ENCODE results near the gene CSF3. TPM values are rescaled to one million over a fixed set of nuclear protein-coding genes. Genes with fewer than 3 reads are reported as not detected.
A peak's percentile ranks its signal among the peaks of the same experiment; 100 is the strongest.

Gene CSF3
- total and polyA plus RNA-seq, 2 of the 13 experiments (the other 11 are each of a cell fraction or from before 2014, with no cell fraction given) = 0.09 TPM; not detected in 1

- POLR2A ChIA-PET = no interaction called here
- CTCF ChIA-PET (ENCODE audit: low intra/inter-chr PET ratio, low total read pairs) = no interaction called here
- Histone ChIP-seq H3K4me3 (replicated peaks in 1 of 3; ENCODE audit: insufficient read depth in 1 of 3, low read depth in 2 of 3, low read length in 3 of 3) (no peak overlapping the region), H3K27ac (ENCODE audit: extremely low read length, insufficient read depth, low read length) (no peak overlapping the region), H2AFZ (ENCODE audit: low read length) (no peak overlapping the region), H4K20me1 (ENCODE audit: insufficient read depth, low read length) (no peaks in the 10 kb centered on the region), H3K4me1 (ENCODE audit: insufficient read depth, low read length) (peaks cover 20% of the 10 kb centered on the region), H3K27me3 (ENCODE audit: control insufficient read depth in 1 of 2, insufficient read depth in 2 of 2, low read length in 2 of 2) (no peaks in the 10 kb centered on the region), H3K79me2 (ENCODE audit: insufficient read depth, low read length) (no peaks in the 10 kb centered on the region), H3K36me3 (replicated peaks in 1 of 2; ENCODE audit: control insufficient read depth in 1 of 2, insufficient read depth in 2 of 2, low read length in 2 of 2) (no peaks in the 10 kb centered on the region), H3K9ac (ENCODE audit: insufficient read depth, low read depth, low read length) (no peak overlapping the region), H3K4me2 (ENCODE audit: low read depth, low read length) (peak overlapping the region; percentile 64), H3K9me3 (ENCODE audit: low read length) (no peaks in the 10 kb centered on the region)
- intact Hi-C loops (cut with micrococcal nuclease; ENCODE audit: unreplicated experiment) = no loop called here
- 23% methylated on average over 7 of the region's 7 CpGs for WGBS (ENCODE audit: low lambda C conversion rate)
- ATAC-seq (peak; percentile 70), FAIRE-seq (no peak), DNase-seq (ENCODE audit: low spot score) (no peak)
- in situ Hi-C loops (cut with HindIII; ENCODE audit: extremely low pct_ligation_motif_present, low pct_unique_long_range_greater_than_20kb) = no loop called here
- BruUV-seq (replicated peaks) = no TSS peak
- no peak for TF ChIP-seq ZNF20 (CRISPR knock-in tag; IDR thresholded peaks at IDR 0.05)
- TF ChIP-seq GABPA (IDR thresholded peaks at IDR 0.05; ENCODE audit: low read depth, low read length) = no peak
- no peak for TF ChIP-seq GABPA (CRISPR knock-in tag; IDR thresholded peaks at IDR 0.05; ENCODE audit: low read depth)
- no peak for TF ChIP-seq MTA1 (CRISPR knock-in tag; IDR thresholded peaks at IDR 0.05; ENCODE audit: borderline replicate concordance)
- no peak for TF ChIP-seq ZBTB20 (CRISPR knock-in tag; IDR thresholded peaks at IDR 0.05; ENCODE audit: borderline replicate concordance, low read depth)
- TF ChIP-seq, protein P1, sequence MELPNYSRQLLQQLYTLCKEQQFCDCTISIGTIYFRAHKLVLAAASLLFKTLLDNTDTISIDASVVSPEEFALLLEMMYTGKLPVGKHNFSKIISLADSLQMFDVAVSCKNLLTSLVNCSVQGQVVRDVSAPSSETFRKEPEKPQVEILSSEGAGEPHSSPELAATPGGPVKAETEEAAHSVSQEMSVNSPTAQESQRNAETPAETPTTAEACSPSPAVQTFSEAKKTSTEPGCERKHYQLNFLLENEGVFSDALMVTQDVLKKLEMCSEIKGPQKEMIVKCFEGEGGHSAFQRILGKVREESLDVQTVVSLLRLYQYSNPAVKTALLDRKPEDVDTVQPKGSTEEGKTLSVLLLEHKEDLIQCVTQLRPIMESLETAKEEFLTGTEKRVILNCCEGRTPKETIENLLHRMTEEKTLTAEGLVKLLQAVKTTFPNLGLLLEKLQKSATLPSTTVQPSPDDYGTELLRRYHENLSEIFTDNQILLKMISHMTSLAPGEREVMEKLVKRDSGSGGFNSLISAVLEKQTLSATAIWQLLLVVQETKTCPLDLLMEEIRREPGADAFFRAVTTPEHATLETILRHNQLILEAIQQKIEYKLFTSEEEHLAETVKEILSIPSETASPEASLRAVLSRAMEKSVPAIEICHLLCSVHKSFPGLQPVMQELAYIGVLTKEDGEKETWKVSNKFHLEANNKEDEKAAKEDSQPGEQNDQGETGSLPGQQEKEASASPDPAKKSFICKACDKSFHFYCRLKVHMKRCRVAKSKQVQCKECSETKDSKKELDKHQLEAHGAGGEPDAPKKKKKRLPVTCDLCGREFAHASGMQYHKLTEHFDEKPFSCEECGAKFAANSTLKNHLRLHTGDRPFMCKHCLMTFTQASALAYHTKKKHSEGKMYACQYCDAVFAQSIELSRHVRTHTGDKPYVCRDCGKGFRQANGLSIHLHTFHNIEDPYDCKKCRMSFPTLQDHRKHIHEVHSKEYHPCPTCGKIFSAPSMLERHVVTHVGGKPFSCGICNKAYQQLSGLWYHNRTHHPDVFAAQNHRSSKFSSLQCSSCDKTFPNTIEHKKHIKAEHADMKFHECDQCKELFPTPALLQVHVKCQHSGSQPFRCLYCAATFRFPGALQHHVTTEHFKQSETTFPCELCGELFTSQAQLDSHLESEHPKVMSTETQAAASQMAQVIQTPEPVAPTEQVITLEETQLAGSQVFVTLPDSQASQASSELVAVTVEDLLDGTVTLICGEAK (IDR thresholded peaks at IDR 0.05) = no peak
- TF ChIP-seq, protein P1 (CRISPR knock-in tag; IDR thresholded peaks at IDR 0.05) = no peak
- no peak for TF ChIP-seq ATF2 (CRISPR knock-in tag; IDR thresholded peaks at IDR 0.05)
- peak; percentile 77 for TF ChIP-seq RARA (CRISPR knock-in tag; IDR thresholded peaks at IDR 0.05)
- TF ChIP-seq TBX2 (CRISPR knock-in tag; IDR thresholded peaks at IDR 0.05; ENCODE audit: borderline replicate concordance) = no peak
- TF ChIP-seq SKI (IDR thresholded peaks at IDR 0.05; ENCODE audit: partially characterized antibody) = no peak
- no peak for TF ChIP-seq ZNF574 (CRISPR knock-in tag; IDR thresholded peaks at IDR 0.05)
- no peak for TF ChIP-seq HNRNPUL1 (IDR thresholded peaks at IDR 0.05; ENCODE audit: low read depth, low read length)
Observed at GRCh38 chr17:40004712-40005111, 10.5 kb upstream of the CSF3 start.

Data from HepG2 (cell line).